GM23248 (cell line): ENCODE measurements around the gene OXA1L.

Experiments used
- EZH2 ChIP-seq: fragments of 200-600 bp; sonication (generic); IDR thresholded peaks from 2 replicates; pipeline ENCODE4 v1.6.1; 2018; ENCODE audit warnings: antibody characterized with exemption, mild to moderate bottlenecking; ENCODE audit not compliant: insufficient read depth, poor library complexity, severe bottlenecking
- EZH2phosphoT487 ChIP-seq: fragments of 200-600 bp; sonication (generic); IDR thresholded peaks from 2 replicates; pipeline ENCODE4 v1.6.1; 2018; ENCODE audit warnings: antibody characterized with exemption, moderate library complexity, mild to moderate bottlenecking, low read depth; ENCODE audit not compliant: insufficient read depth

- no peak for TF ChIP-seq EZH2
- TF ChIP-seq EZH2phosphoT487, result no peak
Observed at GRCh38 chr14:22774011-22774706, 7.7 kb downstream of the OXA1L start.
